Measurements from ENCODE around the gene MAP3K19. TPM values are rescaled to one million over a fixed set of nuclear protein-coding genes. Genes with fewer than 3 reads are reported as not detected.

Gene MAP3K19
- total and polyA plus RNA-seq, 10 of the 15 experiments (the other 5 are each of a cell fraction or from before 2014, with no cell fraction given) = 0.05 TPM; not detected in 9

GRCh38 chr2:134934641-134935040 lies 112.6 kb downstream of the MAP3K19 start:
- H3K27me3 ChIP-seq (replicated peaks in 1 of 2; ENCODE audit: control insufficient read depth in 2 of 2, insufficient read depth in 2 of 2, low read length in 1 of 2) = no peaks in the 10 kb centered on the region
- no peak for ATAC-seq
- H3K4me1 ChIP-seq (ENCODE audit: control insufficient read depth, insufficient read depth, low read length) = no peaks in the 10 kb centered on the region
- ChIA-PET CTCF (interaction anchor here (0.8 kb wide), 1 partner anchor 54 kb away, joined by 3 read pairs; no protein-coding TSS in a partner anchor), POLR2A (no interaction called here), SMC1A (ENCODE audit: uncharacterized antibody, unreplicated experiment) (interaction anchor here (0.8 to 1.3 kb wide), 2 partner anchors 8 to 768 kb away, joined by 3 to 4 read pairs; no protein-coding TSS in a partner anchor), RAD21 (ENCODE audit: unreplicated experiment) (no interaction called here)
- no peaks in the 10 kb centered on the region; the same call in 2 of the 3 replicates for H3K9me3 ChIP-seq (replicated peaks; ENCODE audit: control insufficient read depth, insufficient read depth, low read length)
- in situ Hi-C loops (cut with MboI) = no loop called here
- no peak overlapping the region for H3K27ac ChIP-seq (ENCODE audit: control insufficient read depth, insufficient read depth)
- BruUV-seq (replicated peaks) = no TSS peak
- FAIRE-seq = no peak
- intact Hi-C loops (cut with micrococcal nuclease; ENCODE audit: unreplicated experiment) = no loop called here
- no peak for TF ChIP-seq CHD1 (IDR thresholded peaks at IDR 0.05; ENCODE audit: low read depth, low read length)
- TF ChIP-seq NKRF (conservative IDR thresholded peaks at IDR 0.05) = no peak
- no peak for TF ChIP-seq YBX1 (IDR thresholded peaks at IDR 0.05)
- no peak for TF ChIP-seq BHLHE40 (IDR thresholded peaks at IDR 0.05; ENCODE audit: borderline replicate concordance in 1 of 2, low read depth in 2 of 2, low read length in 1 of 2)
- TF ChIP-seq ELK1 (IDR thresholded peaks at IDR 0.05; ENCODE audit: low read depth, low read length) = no peak
- TF ChIP-seq SRF (IDR thresholded peaks at IDR 0.05; ENCODE audit: low read depth in 2 of 2, low read length in 2 of 2) = no peak
- TF ChIP-seq PAX8 (IDR thresholded peaks at IDR 0.05) = no peak
- TF ChIP-seq NR2F1 (conservative IDR thresholded peaks at IDR 0.05) = no peak
- no peak for TF ChIP-seq ZNF24 (IDR thresholded peaks at IDR 0.05)
- no peak for TF ChIP-seq E4F1 (IDR thresholded peaks at IDR 0.05; ENCODE audit: borderline replicate concordance, partially characterized antibody)
- no peak for TF ChIP-seq SMC3 (IDR thresholded peaks at IDR 0.05; ENCODE audit: borderline replicate concordance, low read length)
- no peak for TF ChIP-seq SREBF1 (IDR thresholded peaks at IDR 0.05; ENCODE audit: low read length)
- no peak for TF ChIP-seq SIX5 (IDR thresholded peaks at IDR 0.05; ENCODE audit: low read depth, low read length, severe bottlenecking)
- no peak for TF ChIP-seq TCF3 (IDR thresholded peaks at IDR 0.05; ENCODE audit: borderline replicate concordance, insufficient read depth, low read depth, low read length)
- TF ChIP-seq RCOR1 (conservative IDR thresholded peaks at IDR 0.05; ENCODE audit: low read depth, low read length) = no peak
- no peak overlapping the region for H2AFZ ChIP-seq (ENCODE audit: control insufficient read depth, low read depth, low read length)
- DNase-seq (ENCODE audit: low read depth, low spot score) = no peak
- H3K9ac ChIP-seq (ENCODE audit: control insufficient read depth, insufficient read depth, low read length) = no peak overlapping the region
- H3K4me3 ChIP-seq = 0 out of 2 replicates have a peak overlapping the region, but pooled peaks have one; percentile 13
- H3K79me2 ChIP-seq (ENCODE audit: control insufficient read depth, insufficient read depth, low read length) = peaks cover 70% of the 10 kb centered on the region
- H3K36me3 ChIP-seq (ENCODE audit: control insufficient read depth in 2 of 2, insufficient read depth in 2 of 2, low read length in 1 of 2) = peaks cover 0 to 29% of the 10 kb centered on the region in 2 experiments
- 0% methylated on average over 1 of the region's 1 CpG for WGBS (ENCODE audit: insufficient coverage, insufficient replicate concordance, low lambda C conversion rate, missing lambda C conversion rate)
- H4K20me1 ChIP-seq (ENCODE audit: control insufficient read depth, insufficient read depth) = no peaks in the 10 kb centered on the region; the same call in 1 of the 2 replicates
- H3K4me2 ChIP-seq (ENCODE audit: control insufficient read depth, insufficient read depth) = no peak overlapping the region

All from GM12878 (cell line).